Measurements from ENCODE around the gene CBY1.

GRCh38 chr22:38700270-38700788, 43.9 kb downstream of the CBY1 start:
- TF ChIP-seq CTCF (IDR thresholded peaks at IDR 0.05) (peak in 1 of 6 experiments; percentile 1), POLR2A (IDR thresholded peaks at IDR 0.05) (no peak)
